ENCODE results near the gene APOL6. TPM values are rescaled to one million over a fixed set of nuclear protein-coding genes. Genes with fewer than 3 reads are reported as not detected.
"Not testable (repeated sequence)": the region's sequence is repeated elsewhere in the genome, so short reads cannot be mapped to it uniquely, and the experiment has no call there.

APOL6 gene
- total RNA-seq, 1 donor from 2014 or later: 37.2 TPM

- DNase-seq (ENCODE audit: low spot score): no peak
These were observed 31.0 kb upstream of the APOL6 start, which contains the start of gene MB for GRCh38 chr22:35617137-35617755. MB (minus strand) TSS chr22:35617329; CDS start chr22:35617257, 72 bp downstream.

GRCh38 chr22:35618427-35619223 lies 29.6 kb upstream of the APOL6 start:
- no peak for DNase-seq (ENCODE audit: low spot score)

GRCh38 chr22:35619336-35620094 lies 28.7 kb upstream of the APOL6 start:
- DNase-seq (ENCODE audit: low spot score): no peak

DNA sequence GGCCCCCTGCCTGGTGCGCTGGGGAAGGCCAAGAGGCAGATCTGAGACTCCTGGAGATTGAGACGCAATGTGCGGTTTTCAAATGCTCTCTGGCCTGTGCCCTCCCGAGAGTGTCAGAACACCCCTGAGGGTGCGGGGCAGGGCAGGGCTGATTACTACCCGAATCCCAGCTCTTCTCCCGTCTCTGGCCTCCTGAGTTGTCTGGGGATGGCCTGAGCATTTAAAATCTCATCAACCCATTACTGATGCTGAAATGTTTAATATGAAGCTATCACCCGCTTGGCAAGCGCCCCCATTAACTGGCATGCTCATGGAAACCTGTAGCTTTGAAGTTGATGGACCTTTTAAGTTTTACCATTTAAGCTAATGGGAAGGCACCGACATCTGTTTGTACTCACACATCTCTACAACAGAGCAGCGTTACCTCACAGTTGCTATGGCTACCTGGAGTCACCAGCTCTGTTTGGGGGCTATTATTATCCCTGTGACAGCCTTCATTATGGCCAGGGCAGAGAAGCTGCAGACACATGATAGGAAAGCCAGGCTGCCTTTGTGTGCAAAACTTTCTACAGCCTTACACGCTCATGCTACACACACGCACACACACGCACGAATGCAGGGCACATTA lies 27.5 kb upstream of the APOL6 start:
- no peak for DNase-seq (ENCODE audit: low spot score)

DNA sequence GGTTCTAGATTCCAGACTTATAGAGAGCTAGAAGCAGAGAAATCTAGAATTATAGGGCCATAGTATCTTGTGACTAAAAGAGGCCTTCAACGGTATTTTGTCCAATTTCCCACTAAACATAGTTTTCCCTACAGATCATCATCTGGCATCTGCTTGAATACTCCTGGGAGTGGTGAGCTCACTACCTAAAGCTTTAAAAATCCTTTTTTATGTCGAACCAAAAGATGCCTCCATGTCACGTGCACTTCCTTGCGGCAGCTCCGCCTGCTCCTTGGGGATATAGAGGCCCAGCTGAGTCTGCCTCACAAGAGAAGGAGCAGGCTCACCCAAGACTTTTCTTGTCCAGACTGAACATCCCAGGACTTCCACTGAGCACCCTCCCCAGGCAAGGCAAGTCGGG lies 26.8 kb upstream of the APOL6 start:
- no peak for DNase-seq (ENCODE audit: low spot score)

GRCh38 chr22:35622191-35622913 lies 25.9 kb upstream of the APOL6 start:
- DNase-seq (ENCODE audit: low spot score): peak; percentile 64

DNA sequence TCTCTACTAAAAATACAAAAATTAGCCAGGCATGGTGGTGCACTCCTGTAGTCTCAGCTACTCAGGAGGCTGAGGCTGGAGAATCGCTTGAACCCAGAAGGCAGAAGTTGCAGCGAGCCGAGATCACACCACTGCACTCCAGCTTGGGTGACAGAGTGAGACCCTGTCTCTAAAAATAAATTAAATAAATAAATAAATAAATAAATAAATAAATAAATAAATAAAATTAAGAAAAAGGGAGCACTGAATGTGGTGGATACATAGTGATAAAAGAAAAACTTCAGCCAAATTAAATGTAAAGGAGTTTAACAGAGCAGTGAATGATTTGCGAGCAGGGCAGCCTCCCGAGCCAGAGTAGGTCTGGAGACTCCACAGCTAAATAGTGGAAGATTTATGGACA lies 24.4 kb upstream of the APOL6 start:
- not testable (repeated sequence) for DNase-seq (ENCODE audit: low spot score)

DNA sequence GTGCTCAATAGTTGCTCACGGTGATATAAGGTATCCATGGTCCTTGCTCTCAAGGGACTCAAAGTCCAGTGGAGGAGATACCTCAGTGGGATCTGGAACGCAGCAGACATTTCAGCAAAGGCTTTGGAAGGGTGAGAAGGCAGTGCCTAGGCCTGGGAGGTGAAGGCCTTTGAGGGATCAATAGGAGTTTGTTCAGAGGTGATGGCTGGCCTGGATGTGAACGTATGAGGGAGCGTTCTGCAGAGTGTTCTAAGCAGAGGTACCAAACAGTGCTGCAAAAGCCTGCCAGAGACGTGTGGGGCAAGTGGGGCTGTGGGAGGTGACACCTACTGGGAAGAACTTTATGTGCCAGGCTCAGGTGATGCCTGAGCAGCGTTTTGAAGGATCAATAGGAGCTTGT lies 23.7 kb upstream of the APOL6 start:
- DNase-seq (ENCODE audit: low spot score): no peak

DNA sequence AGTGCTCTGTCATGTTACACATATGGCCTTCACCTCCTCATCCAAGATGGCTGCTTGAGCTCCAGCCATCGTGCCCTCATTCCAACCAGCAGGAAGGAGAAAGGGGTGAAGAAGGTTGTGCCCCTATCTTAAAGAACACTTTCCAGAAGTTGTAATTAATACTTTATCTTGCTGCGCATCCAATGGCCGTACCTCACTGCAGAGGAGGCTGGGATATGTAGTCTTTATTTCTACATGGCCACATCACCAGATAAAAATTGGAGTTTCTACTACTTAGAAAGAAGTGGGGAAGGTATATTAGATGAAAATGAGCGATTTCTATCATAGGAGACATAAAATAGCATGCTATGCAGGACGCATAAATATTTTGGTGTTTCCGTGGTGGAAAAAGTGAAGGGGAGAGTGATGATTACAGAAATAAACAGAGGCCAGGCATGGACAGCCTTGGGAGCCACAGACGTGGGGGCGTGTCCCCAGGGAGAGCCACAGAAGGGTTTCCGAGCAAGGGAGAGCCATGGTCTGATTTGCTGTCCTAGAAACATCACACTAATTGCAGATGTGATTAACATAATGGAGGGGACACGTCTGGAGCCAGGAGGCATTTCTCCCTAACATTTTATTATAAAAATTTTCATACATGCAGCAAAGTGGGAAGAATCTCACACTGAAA lies 22.3 kb upstream of the APOL6 start:
- no peak for DNase-seq (ENCODE audit: low spot score)

- peak; percentile 88 for DNase-seq (ENCODE audit: low spot score)
These were observed 20.8 kb upstream of the APOL6 start for GRCh38 chr22:35627267-35628041.

DNA sequence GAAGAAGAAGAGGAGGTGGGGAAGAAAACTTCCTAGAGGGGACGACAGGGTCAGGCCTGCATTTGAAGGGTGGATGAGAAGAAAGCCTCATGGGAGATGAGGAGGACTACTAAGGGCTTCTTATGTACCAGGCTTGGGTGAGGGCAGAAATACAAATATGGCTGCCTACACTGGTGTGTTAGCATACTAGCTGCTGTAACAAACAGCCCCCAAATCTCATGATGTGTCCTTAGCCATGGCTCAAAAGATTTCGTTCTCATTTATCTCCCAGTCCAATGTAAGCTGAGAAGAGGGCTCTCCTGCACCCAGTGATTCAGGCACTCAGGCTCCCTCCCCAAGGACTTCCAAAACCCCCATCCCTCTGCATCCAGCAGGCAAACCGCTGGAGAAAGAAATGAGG lies 19.5 kb upstream of the APOL6 start:
- DNase-seq (ENCODE audit: low spot score): no peak

- DNase-seq (ENCODE audit: low spot score): peak; percentile 85
These were observed 18.6 kb upstream of the APOL6 start for GRCh38 chr22:35629406-35630216.

GRCh38 chr22:35630387-35630793 lies 17.9 kb upstream of the APOL6 start:
- no peak for DNase-seq (ENCODE audit: low spot score)

GRCh38 chr22:35630891-35631290 lies 17.4 kb upstream of the APOL6 start:
- DNase-seq (ENCODE audit: low spot score): no peak

DNA sequence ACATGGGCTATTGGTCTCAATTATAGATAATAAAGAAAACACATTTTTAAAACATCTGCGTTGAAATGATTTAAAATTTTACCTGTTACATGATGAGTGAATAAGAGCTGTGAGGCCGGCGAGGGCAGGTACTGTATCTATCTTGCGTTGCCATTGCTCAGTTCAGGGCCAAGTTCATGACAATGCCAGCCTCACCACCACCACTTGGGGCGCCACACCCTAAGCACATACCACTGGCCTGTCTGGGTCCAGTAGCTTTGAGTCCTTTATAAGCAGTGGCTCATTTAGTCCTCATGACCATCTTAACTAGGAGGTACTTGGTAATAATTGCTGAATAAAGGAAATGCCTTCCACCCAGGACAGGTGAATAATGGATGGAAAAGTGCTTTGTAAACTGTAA lies 16.6 kb upstream of the APOL6 start:
- no peak for DNase-seq (ENCODE audit: low spot score)

- no peak for DNase-seq (ENCODE audit: low spot score)
These were observed 15.3 kb upstream of the APOL6 start for GRCh38 chr22:35632935-35633334.

GRCh38 chr22:35633520-35633919 lies 14.7 kb upstream of the APOL6 start:
- DNase-seq (ENCODE audit: low spot score): no peak

GRCh38 chr22:35634015-35634414 lies 14.2 kb upstream of the APOL6 start:
- DNase-seq (ENCODE audit: low spot score): no peak

- DNase-seq (ENCODE audit: low spot score): no peak
These were observed 13.2 kb upstream of the APOL6 start for GRCh38 chr22:35634943-35635540.

Data from ureter (tissue), 1 donor.